Thymus (tissue), 11 donors: Measurements from ENCODE around the gene GLP1R. TPM values are rescaled to one million over a fixed set of nuclear protein-coding genes. Genes with fewer than 3 reads are reported as not detected.
A peak's percentile ranks its signal among the peaks of the same experiment; 100 is the strongest.

Experiments
- DNase-seq, 9 donors: peaks; one replicate each; pipeline ENCODE4 v3.0.0-alpha.2; 2013; ENCODE audit warnings: low spot score in 9 of 9, low read depth in 6 of 9, missing footprints in 1 of 9
- H3K27ac ChIP-seq, 2 donors: one replicate each; pipeline ENCODE4 v1.5.1; 2013; ENCODE audit warnings: control low read depth in 1 of 2, low read depth in 1 of 2, low read length in 1 of 2, mild to moderate bottlenecking in 1 of 2, moderate library complexity in 1 of 2
- H3K27me3 ChIP-seq, 2 donors: one replicate each; pipeline ENCODE4 v1.5.1; 2013; ENCODE audit warnings: low read length in 1 of 2; ENCODE audit not compliant: control insufficient read depth in 2 of 2, insufficient read depth in 1 of 2
- H3K36me3 ChIP-seq, 2 donors: one replicate each; pipeline ENCODE4 v1.5.1; 2013; ENCODE audit warnings: low read length in 1 of 2, mild to moderate bottlenecking in 1 of 2, moderate library complexity in 1 of 2; ENCODE audit not compliant: control insufficient read depth in 2 of 2, insufficient read depth in 2 of 2
- H3K4me1 ChIP-seq, 2 donors: one replicate each; pipeline ENCODE4 v1.5.1; 2013; ENCODE audit warnings: low read length in 2 of 2; ENCODE audit not compliant: control insufficient read depth in 2 of 2, insufficient read depth in 2 of 2
- H3K4me3 ChIP-seq, 2 donors: one replicate each; pipeline ENCODE4 v1.5.1; 2013; ENCODE audit warnings: low read length in 2 of 2, control low read depth in 1 of 2, mild to moderate bottlenecking in 1 of 2
- H3K9me3 ChIP-seq, 2 donors: one replicate each; pipeline ENCODE4 v1.5.1; 2013; ENCODE audit warnings: low read length in 1 of 2, mild to moderate bottlenecking in 1 of 2; ENCODE audit not compliant: control insufficient read depth in 2 of 2, insufficient read depth in 1 of 2
- WGBS: extraction: QIAGEN DNeasy Blood & Tissue Kit; methylation state at CpG from one replicate; pipeline ENCODE4 v1.1.7; 2013; 5-methylcytosine and 5-hydroxymethylcytosine counted together
- polyA plus RNA-seq: library from polyadenylated mRNA; stranded (reverse); fragments of 200-250 nt; gene quantifications from one replicate; pipeline ENCODE4 v1.2.3, GENCODE V29; 2013
- total RNA-seq: library from RNA; stranded (reverse); fragments of 120-200 nt; gene quantifications from one replicate; pipeline ENCODE4 v1.2.4, GENCODE V29; 2013
- donor health status: healthy.

GLP1R gene
- total and polyA plus RNA-seq, 2 donors: under 0.01 to 0.07 TPM

- DNase-seq: no peak
- 74% methylated on average over 4 of the region's 4 CpGs for WGBS
- Histone ChIP-seq H3K4me1 (no peaks in the 10 kb centered on the region), H3K4me3 (no peak overlapping the region), H3K27ac (no peak overlapping the region), H3K9me3 (no peaks in the 10 kb centered on the region), H3K27me3 (peaks cover 0 to 8% of the 10 kb centered on the region in 2 donors), H3K36me3 (no peaks in the 10 kb centered on the region)
Measured at GRCh38 chr6:39017547-39017880, 31.1 kb upstream of the GLP1R start.

- WGBS: 89% methylated on average over 5 of the region's 5 CpGs
- Histone ChIP-seq H3K27me3 (peaks cover 0 to 9% of the 10 kb centered on the region in 2 donors), H3K36me3 (no peaks in the 10 kb centered on the region), H3K9me3 (no peaks in the 10 kb centered on the region), H3K4me3 (no peak overlapping the region), H3K4me1 (no peaks in the 10 kb centered on the region), H3K27ac (no peak overlapping the region)
- no peak for DNase-seq
Measured at GRCh38 chr6:39018103-39018502, 30.5 kb upstream of the GLP1R start.

- peaks cover 0 to 9% of the 10 kb centered on the region in 2 donors for H3K27me3 ChIP-seq
- DNase-seq: no peak
- 87% methylated on average over 2 of the region's 2 CpGs for WGBS
- no peaks in the 10 kb centered on the region for H3K36me3 ChIP-seq
- no peaks in the 10 kb centered on the region for H3K4me1 ChIP-seq
- no peak overlapping the region for H3K4me3 ChIP-seq
- no peaks in the 10 kb centered on the region for H3K9me3 ChIP-seq
- no peak overlapping the region for H3K27ac ChIP-seq
Measured at GRCh38 chr6:39020136-39020535, 28.4 kb upstream of the GLP1R start.

GRCh38 chr6:39021041-39021440 lies 27.5 kb upstream of the GLP1R start:
- DNase-seq: no peak
- Histone ChIP-seq H3K27ac (no peak overlapping the region), H3K4me3 (no peak overlapping the region), H3K36me3 (no peaks in the 10 kb centered on the region), H3K27me3 (peaks cover 0 to 9% of the 10 kb centered on the region in 2 donors), H3K9me3 (no peaks in the 10 kb centered on the region), H3K4me1 (no peaks in the 10 kb centered on the region)
- 87% methylated on average over 2 of the region's 2 CpGs for WGBS

GRCh38 chr6:39021779-39022178 lies 26.8 kb upstream of the GLP1R start:
- Histone ChIP-seq H3K27ac (no peak overlapping the region), H3K9me3 (no peaks in the 10 kb centered on the region), H3K36me3 (no peaks in the 10 kb centered on the region), H3K27me3 (peaks cover 0 to 9% of the 10 kb centered on the region in 2 donors), H3K4me3 (no peak overlapping the region), H3K4me1 (no peaks in the 10 kb centered on the region)
- no peak for DNase-seq
- WGBS: 95% methylated on average over 1 of the region's 1 CpG

- H3K4me3 ChIP-seq: no peak overlapping the region
- H3K27ac ChIP-seq: no peak overlapping the region
- no peaks in the 10 kb centered on the region for H3K36me3 ChIP-seq
- H3K9me3 ChIP-seq: no peaks in the 10 kb centered on the region
- 53% methylated on average over 3 of the region's 3 CpGs for WGBS
- peaks cover 0 to 7% of the 10 kb centered on the region in 2 donors for H3K27me3 ChIP-seq
- no peak for DNase-seq
- H3K4me1 ChIP-seq: no peaks in the 10 kb centered on the region
Measured at GRCh38 chr6:39026175-39026574, 22.4 kb upstream of the GLP1R start.

- Histone ChIP-seq H3K4me1 (no peaks in the 10 kb centered on the region), H3K4me3 (no peak overlapping the region), H3K9me3 (no peaks in the 10 kb centered on the region), H3K27ac (no peak overlapping the region), H3K36me3 (no peaks in the 10 kb centered on the region), H3K27me3 (peaks cover 0 to 7% of the 10 kb centered on the region in 2 donors)
- 81% methylated on average over 13 of the region's 13 CpGs for WGBS
- DNase-seq: peak in 4 of 9 donors; percentile 3 to 35 (median 22)
Measured at GRCh38 chr6:39029156-39030011, 19.2 kb upstream of the GLP1R start.

- no peaks in the 10 kb centered on the region for H3K9me3 ChIP-seq
- 57% methylated on average over 9 of the region's 9 CpGs for WGBS
- H3K4me3 ChIP-seq: no peak overlapping the region
- no peaks in the 10 kb centered on the region for H3K36me3 ChIP-seq
- no peaks in the 10 kb centered on the region for H3K4me1 ChIP-seq
- no peak overlapping the region for H3K27ac ChIP-seq
- DNase-seq: no peak
- peaks cover 0 to 40% of the 10 kb centered on the region in 2 donors for H3K27me3 ChIP-seq
Measured at GRCh38 chr6:39035681-39036080, 12.9 kb upstream of the GLP1R start.

- Histone ChIP-seq H3K4me3 (no peak overlapping the region), H3K27me3 (peaks cover 0 to 40% of the 10 kb centered on the region in 2 donors), H3K4me1 (no peaks in the 10 kb centered on the region), H3K36me3 (no peaks in the 10 kb centered on the region), H3K27ac (no peak overlapping the region), H3K9me3 (no peaks in the 10 kb centered on the region)
- 35% methylated on average over 4 of the region's 4 CpGs for WGBS
- DNase-seq: no peak
Measured at GRCh38 chr6:39037082-39037508, 11.5 kb upstream of the GLP1R start.
